Measurements from ENCODE around the gene USP17L15. TPM values are rescaled to one million over a fixed set of nuclear protein-coding genes. Genes with fewer than 3 reads are reported as not detected.

The USP17L15 gene, protein sequence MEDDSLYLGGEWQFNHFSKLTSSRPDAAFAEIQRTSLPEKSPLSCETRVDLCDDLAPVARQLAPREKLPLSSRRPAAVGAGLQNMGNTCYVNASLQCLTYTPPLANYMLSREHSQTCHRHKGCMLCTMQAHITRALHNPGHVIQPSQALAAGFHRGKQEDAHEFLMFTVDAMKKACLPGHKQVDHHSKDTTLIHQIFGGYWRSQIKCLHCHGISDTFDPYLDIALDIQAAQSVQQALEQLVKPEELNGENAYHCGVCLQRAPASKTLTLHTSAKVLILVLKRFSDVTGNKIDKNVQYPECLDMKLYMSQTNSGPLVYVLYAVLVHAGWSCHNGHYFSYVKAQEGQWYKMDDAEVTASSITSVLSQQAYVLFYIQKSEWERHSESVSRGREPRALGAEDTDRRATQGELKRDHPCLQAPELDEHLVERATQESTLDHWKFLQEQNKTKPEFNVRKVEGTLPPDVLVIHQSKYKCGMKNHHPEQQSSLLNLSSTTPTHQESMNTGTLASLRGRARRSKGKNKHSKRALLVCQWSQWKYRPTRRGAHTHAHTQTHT
- not detected in 2 replicates for total RNA-seq

GRCh38 chr4:9234085-9234484 lies at the start of gene USP17L15:
TSS of gene USP17L15 (plus strand) at chr4:9234385. CDS start at chr4:9234385, 0 bp downstream.

GRCh38 chr4:9210357-9210756 lies 23.8 kb upstream of the USP17L15 start, which contains the start of gene USP17L10:
TSS of gene USP17L10 (plus strand) at chr4:9210657. CDS start at chr4:9210657, 0 bp downstream.

GRCh38 chr4:9215105-9215504 lies 19.1 kb upstream of the USP17L15 start, which contains the start of gene USP17L11:
TSS of gene USP17L11 (plus strand) at chr4:9215405. CDS start at chr4:9215405, 0 bp downstream.

DNA sequence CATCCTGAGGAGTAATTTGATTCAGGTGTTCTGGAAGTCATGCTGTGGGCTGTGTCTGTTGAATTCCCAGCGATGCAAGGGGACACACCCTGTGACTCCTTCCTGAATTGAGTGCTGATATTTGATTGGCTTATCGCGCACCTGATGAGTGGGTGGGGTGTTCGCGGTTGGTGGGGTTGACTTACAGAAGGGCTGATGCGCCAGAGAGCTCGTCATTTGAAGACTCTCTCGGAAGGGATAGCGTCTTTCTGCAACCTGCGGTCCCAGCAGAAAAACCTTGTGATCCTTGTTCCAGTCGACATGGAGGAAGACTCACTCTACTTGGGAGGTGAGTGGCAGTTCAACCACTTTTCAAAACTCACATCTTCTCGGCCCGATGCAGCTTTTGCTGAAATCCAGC lies 14.3 kb upstream of the USP17L15 start, which contains the start of gene USP17L12:
USP17L12 (plus strand) TSS at position 301 of the 400 bp plus-strand sequence; CDS start at position 301, 0 bp downstream.

DNA sequence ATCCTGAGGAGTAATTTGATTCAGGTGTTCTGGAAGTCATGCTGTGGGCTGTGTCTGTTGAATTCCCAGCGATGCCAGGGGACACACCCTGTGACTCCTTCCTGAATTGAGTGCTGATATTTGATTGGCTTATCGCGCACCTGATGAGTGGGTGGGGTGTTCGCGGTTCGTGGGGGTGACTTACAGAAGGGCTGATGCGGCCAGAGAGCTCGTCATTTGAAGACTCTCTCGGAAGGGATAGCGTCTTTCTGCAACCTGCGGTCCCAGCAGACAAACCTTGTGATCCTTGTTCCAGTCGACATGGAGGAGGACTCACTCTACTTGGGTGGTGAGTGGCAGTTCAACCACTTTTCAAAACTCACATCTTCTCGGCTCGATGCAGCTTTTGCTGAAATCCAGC lies 9.6 kb upstream of the USP17L15 start, which contains the start of gene USP17L13:
USP17L13 (plus strand) TSS at position 301 of the 400 bp plus-strand sequence; CDS start at position 301, 0 bp downstream.

DNA sequence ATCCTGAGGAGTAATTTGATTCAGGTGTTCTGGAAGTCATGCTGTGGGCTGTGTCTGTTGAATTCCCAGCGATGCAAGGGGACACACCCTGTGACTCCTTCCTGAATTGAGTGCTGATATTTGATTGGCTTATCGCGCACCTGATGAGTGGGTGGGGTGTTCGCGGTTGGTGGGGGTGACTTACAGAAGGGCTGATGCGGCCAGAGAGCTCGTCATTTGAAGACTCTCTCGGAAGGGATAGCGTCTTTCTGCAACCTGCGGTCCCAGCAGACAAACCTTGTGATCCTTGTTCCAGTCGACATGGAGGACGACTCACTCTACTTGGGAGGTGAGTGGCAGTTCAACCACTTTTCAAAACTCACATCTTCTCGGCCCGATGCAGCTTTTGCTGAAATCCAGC lies 9.4 kb downstream of the USP17L15 start, which contains the start of gene USP17L17:
USP17L17 (plus strand) TSS at position 301 of the 400 bp plus-strand sequence; CDS start at position 301, 0 bp downstream.

GRCh38 chr4:9247953-9248680 lies 13.9 kb downstream of the USP17L15 start, which contains the start of gene USP17L18:
TSS of gene USP17L18 (plus strand) at chr4:9248630. CDS start at chr4:9248630, 0 bp downstream.

GRCh38 chr4:9253078-9253477 lies 18.9 kb downstream of the USP17L15 start, which contains the start of gene USP17L19:
TSS of gene USP17L19 (plus strand) at chr4:9253378. CDS start at chr4:9253378, 0 bp downstream.

GRCh38 chr4:9257824-9258223 lies 23.6 kb downstream of the USP17L15 start, which contains the start of gene USP17L20:
TSS of gene USP17L20 (plus strand) at chr4:9258124. CDS start at chr4:9258124, 0 bp downstream.

GRCh38 chr4:9262572-9262971 lies 28.4 kb downstream of the USP17L15 start, which contains the start of gene USP17L21:
TSS of gene USP17L21 (plus strand) at chr4:9262872. CDS start at chr4:9262872, 0 bp downstream.

DNA sequence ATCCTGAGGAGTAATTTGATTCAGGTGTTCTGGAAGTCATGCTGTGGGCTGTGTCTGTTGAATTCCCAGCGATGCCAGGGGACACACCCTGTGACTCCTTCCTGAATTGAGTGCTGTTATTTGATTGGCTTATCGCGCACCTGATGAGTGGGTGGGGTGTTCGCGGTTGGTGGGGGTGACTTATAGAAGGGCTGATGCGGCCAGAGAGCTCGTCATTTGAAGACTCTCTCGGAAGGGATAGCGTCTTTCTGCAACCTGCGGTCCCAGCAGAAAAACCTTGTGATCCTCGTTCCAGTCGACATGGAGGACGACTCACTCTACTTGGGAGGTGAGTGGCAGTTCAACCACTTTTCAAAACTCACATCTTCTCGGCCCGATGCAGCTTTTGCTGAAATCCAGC lies 33.1 kb downstream of the USP17L15 start, which contains the start of gene USP17L22:
USP17L22 (plus strand) TSS at position 301 of the 400 bp plus-strand sequence; CDS start at position 301, 0 bp downstream.

Other genes starting within 250 kb of the USP17L15 start
- gene FAM90A26, start 64.0 kb upstream of the USP17L15 start, total RNA-seq: not detected in 2 replicates
- not detected in 2 replicates for gene USP17L10, start 23.7 kb upstream of the USP17L15 start, total RNA-seq
- not detected in 2 replicates for gene USP17L11, start 19.0 kb upstream of the USP17L15 start, total RNA-seq
- not detected in 2 replicates for gene USP17L12, start 14.2 kb upstream of the USP17L15 start, total RNA-seq
- gene USP17L13, start 9.5 kb upstream of the USP17L15 start, total RNA-seq: not detected in 2 replicates
- gene USP17L17, start 9.5 kb downstream of the USP17L15 start, total RNA-seq: not detected in 2 replicates
- not detected in 2 replicates for gene USP17L18, start 14.2 kb downstream of the USP17L15 start, total RNA-seq
- gene USP17L19, start 19.0 kb downstream of the USP17L15 start, total RNA-seq: not detected in 2 replicates
- gene USP17L20, start 23.7 kb downstream of the USP17L15 start, total RNA-seq: not detected in 2 replicates
- not detected in 2 replicates for gene USP17L21, start 28.5 kb downstream of the USP17L15 start, total RNA-seq
- gene USP17L22, start 33.2 kb downstream of the USP17L15 start, total RNA-seq: not detected in 2 replicates
- not detected in 2 replicates for gene USP17L24, start 90.8 kb downstream of the USP17L15 start, total RNA-seq
- not detected in 2 replicates for gene USP17L25, start 95.5 kb downstream of the USP17L15 start, total RNA-seq
- gene USP17L26, start 100.3 kb downstream of the USP17L15 start, total RNA-seq: not detected in 2 replicates
- gene USP17L5, start 105.0 kb downstream of the USP17L15 start, total RNA-seq: not detected in 2 replicates
- gene USP17L27, start 109.8 kb downstream of the USP17L15 start, total RNA-seq: not detected in 2 replicates
- gene USP17L28, start 114.5 kb downstream of the USP17L15 start, total RNA-seq: not detected in 2 replicates
- not detected in 2 replicates for gene USP17L29, start 119.3 kb downstream of the USP17L15 start, total RNA-seq
- not detected in 2 replicates for gene USP17L30, start 128.7 kb downstream of the USP17L15 start, total RNA-seq
- not detected in 2 replicates for gene DEFB131A, start 210.0 kb downstream of the USP17L15 start, total RNA-seq

Data from vein endothelial cell (primary cell).